Transverse colon (tissue), 4 donors: Measurements from ENCODE around the gene BCL11B. TPM values are rescaled to one million over a fixed set of nuclear protein-coding genes. Genes with fewer than 3 reads are reported as not detected.

ENCODE experiments used
- DNase-seq: peaks from one replicate; pipeline ENCODE4 v3.0.0-alpha.2; 2019
- H3K27ac ChIP-seq, 4 donors: fragments of 200-600 bp; sonication (generic); 2 replicates each; pipeline ENCODE4 v1.5.1; 2016 to 2018; ENCODE audit warnings: inconsistent platforms in 4 of 4
- H3K27me3 ChIP-seq: fragments of 200-600 bp; sonication (generic); 2 replicates; pipeline ENCODE4 v1.5.1; 2017; ENCODE audit warnings: inconsistent platforms
- H3K36me3 ChIP-seq, 4 donors: fragments of 200-600 bp; sonication (generic); 2 replicates each; pipeline ENCODE4 v1.5.1; 2017 to 2019; ENCODE audit warnings: inconsistent platforms in 4 of 4
- H3K4me1 ChIP-seq, 4 donors: fragments of 200-600 bp; sonication (generic); 2 replicates each; pipeline ENCODE4 v1.5.1; 2017 to 2020; ENCODE audit warnings: inconsistent platforms in 4 of 4
- H3K4me3 ChIP-seq, 4 donors: fragments of 200-600 bp; sonication (generic); 1 replicate in 1 of 4; 2 replicates in 3 of 4; pipeline versions ENCODE4 v1.5.1 to v1.6.1; 2017 to 2019; ENCODE audit warnings: inconsistent platforms in 4 of 4
- H3K9me3 ChIP-seq, 2 donors: fragments of 200-600 bp; sonication (generic); 2 replicates each; pipeline ENCODE4 v1.5.1; 2017 to 2019; ENCODE audit warnings: inconsistent platforms in 2 of 2
- CTCF ChIP-seq, 5 experiments: fragments of 200-600 bp in 3 of 5; fragments of 450-650 bp in 2 of 5; sonication (generic) in 3 of 5; IDR thresholded peaks; 1 replicate in 2 of 5; 2 replicates in 3 of 5; pipeline ENCODE4 v1.5.1; 2016 to 2017; ENCODE audit warnings: antibody characterized with exemption in 5 of 5, inconsistent platforms in 3 of 5, mild to moderate bottlenecking in 2 of 5, moderate library complexity in 1 of 5
- EP300 ChIP-seq: sonication (generic); formaldehyde crosslinking; IDR thresholded peaks from one replicate; pipeline ENCODE4 v1.6.1; 2017; ENCODE audit warnings: antibody characterized with exemption, low read depth
- POLR2A ChIP-seq: fragments of 450-650 bp; IDR thresholded peaks from one replicate; pipeline ENCODE4 v1.6.1; 2016; ENCODE audit warnings: antibody characterized with exemption, mild to moderate bottlenecking, moderate library complexity
- POLR2AphosphoS5 ChIP-seq, 3 donors: sonication (generic); formaldehyde crosslinking; IDR thresholded peaks; one replicate each; pipeline ENCODE4 v1.6.1; 2016; ENCODE audit warnings: antibody characterized with exemption in 3 of 3
- WGBS, 2 donors: methylation state at CpG; one replicate each; pipeline ENCODE4 v1.1.5; 2018; ENCODE audit warnings: low coverage in 1 of 2; 5-methylcytosine and 5-hydroxymethylcytosine counted together
- in situ Hi-C, 4 donors: fragments of 200-750 bp; cut with MboI; loops; one replicate each; pipeline versions ENCODE4 v1.15.0 to v1.15.1; 2017; ENCODE audit warnings: low sequenced_read_pairs in 3 of 4, low pct_ligation_motif_present in 1 of 4, low pct_unique_long_range_greater_than_20kb in 1 of 4
- intact Hi-C: fragments of 100-400 bp; cut with DNase I; formaldehyde crosslinking; loops from one replicate; pipeline ENCODE4 v1.15.1; 2023; ENCODE audit warnings: low total_unique reads
- total RNA-seq, 4 donors: library from RNA; depleted of rRNA; stranded (reverse); fragments of >200 nt; gene quantifications; one replicate each; pipeline ENCODE4 v1.1.0, GENCODE V29; 2016

BCL11B gene
- total RNA-seq, 4 donors from 2014 or later = 0.37 to 4.8 (median 3.7) TPM

- in situ Hi-C loops (no loop called here), intact Hi-C loops (no loop called here)
- H3K27ac ChIP-seq = no peak overlapping the region
- H3K36me3 ChIP-seq = no peaks in the 10 kb centered on the region
- no peaks in the 10 kb centered on the region for H3K27me3 ChIP-seq
- 79 to 100% methylated on average over 1 to 20 of the region's 22 CpGs for WGBS, 2 donors
- no peaks in the 10 kb centered on the region for H3K9me3 ChIP-seq
- no peak for DNase-seq
- no peak overlapping the region for H3K4me3 ChIP-seq
- TF ChIP-seq POLR2A = no peak
- TF ChIP-seq EP300 = no peak
- H3K4me1 ChIP-seq = no peaks in the 10 kb centered on the region
Measured at GRCh38 chr14:99159341-99160340, 112.4 kb downstream of the BCL11B start.

GRCh38 chr14:99158646-99159165 is 113.3 kb downstream of the BCL11B start:
- 67 to 85% methylated on average over 1 to 7 of the region's 7 CpGs for WGBS, 2 donors
- intact Hi-C loops (no loop called here), in situ Hi-C loops (no loop called here)
- H3K36me3 ChIP-seq = no peaks in the 10 kb centered on the region
- H3K27me3 ChIP-seq = no peaks in the 10 kb centered on the region
- no peaks in the 10 kb centered on the region for H3K9me3 ChIP-seq
- no peak overlapping the region for H3K4me3 ChIP-seq
- H3K27ac ChIP-seq = no peak overlapping the region
- no peaks in the 10 kb centered on the region for H3K4me1 ChIP-seq
- TF ChIP-seq POLR2A = no peak
- no peak for TF ChIP-seq EP300
- TF ChIP-seq CTCF (IDR thresholded peaks at IDR 0.05) = no peak
- no peak for TF ChIP-seq POLR2AphosphoS5 (IDR thresholded peaks at IDR 0.05)
- DNase-seq = no peak

- intact Hi-C loops (no loop called here), in situ Hi-C loops (no loop called here)
- DNase-seq = no peak
- 87 to 100% methylated on average over 2 to 4 of the region's 4 CpGs for WGBS, 2 donors
- H3K4me3 ChIP-seq = no peak overlapping the region
- no peaks in the 10 kb centered on the region for H3K27me3 ChIP-seq
- no peaks in the 10 kb centered on the region for H3K4me1 ChIP-seq
- H3K27ac ChIP-seq = no peak overlapping the region
- no peaks in the 10 kb centered on the region for H3K36me3 ChIP-seq
- TF ChIP-seq EP300 (no peak), POLR2AphosphoS5 (IDR thresholded peaks at IDR 0.05) (no peak), CTCF (IDR thresholded peaks at IDR 0.05) (no peak), POLR2A (no peak)
- H3K9me3 ChIP-seq = no peaks in the 10 kb centered on the region
Measured at GRCh38 chr14:99158150-99158549, 113.8 kb downstream of the BCL11B start.

- intact Hi-C loops = no loop called here
- no peak for TF ChIP-seq CTCF (IDR thresholded peaks at IDR 0.05)
- no peak for TF ChIP-seq EP300
- no peak for TF ChIP-seq POLR2A
- in situ Hi-C loops = no loop called here
- no peaks in the 10 kb centered on the region for H3K36me3 ChIP-seq
- no peak overlapping the region for H3K4me3 ChIP-seq
- DNase-seq = no peak
- H3K9me3 ChIP-seq = no peaks in the 10 kb centered on the region
- WGBS, 2 donors = 89% methylated on average over 8 of the region's 8 CpGs; no CpG with 5 or more reads in 1 of the 2 donors
- no peak overlapping the region for H3K27ac ChIP-seq
- no peaks in the 10 kb centered on the region for H3K27me3 ChIP-seq
- no peaks in the 10 kb centered on the region for H3K4me1 ChIP-seq
Measured at GRCh38 chr14:99157676-99158075, 114.3 kb downstream of the BCL11B start.
